ENCODE measurements around the gene ST6GALNAC6. TPM values are rescaled to one million over a fixed set of nuclear protein-coding genes. Genes with fewer than 3 reads are reported as not detected.

The ST6GALNAC6 gene
- total and polyA plus RNA-seq, 10 of the 15 experiments (the other 5 are each of a cell fraction or from before 2014, with no cell fraction given) = 0.40 to 27.0 (median 16.8) TPM

GRCh38 chr9:127937056-127937387 lies 37.6 kb upstream of the ST6GALNAC6 start (continued):
- TF ChIP-seq MTA2 (IDR thresholded peaks at IDR 0.05; ENCODE audit: low read depth) = no peak
- no peak for TF ChIP-seq IRF4 (IDR thresholded peaks at IDR 0.05; ENCODE audit: low read depth, low read length)
- no peak for TF ChIP-seq POLR2AphosphoS5 (IDR thresholded peaks at IDR 0.05; ENCODE audit: low read length)

GRCh38 chr9:127936347-127936852 lies 37.0 kb upstream of the ST6GALNAC6 start:
- H3K4me2 ChIP-seq (ENCODE audit: control insufficient read depth, insufficient read depth) = peak overlapping the region; percentile 95
- no peak overlapping the region for H3K27ac ChIP-seq (ENCODE audit: control insufficient read depth, insufficient read depth)
- H3K4me1 ChIP-seq (ENCODE audit: control insufficient read depth, insufficient read depth, low read length) = peaks cover 9% of the 10 kb centered on the region
- no peaks in the 10 kb centered on the region for H3K9me3 ChIP-seq (replicated peaks; ENCODE audit: control insufficient read depth, insufficient read depth, low read length)
- POLR2A ChIA-PET = interaction anchor here (1.1 to 1.4 kb wide), 2 partner anchors 98 to 179 kb away, joined by 3 to 4 read pairs; no protein-coding TSS in a partner anchor
- CTCF ChIA-PET = interaction anchor here (1.1 to 2.1 kb wide), 4 partner anchors 15 to 202 kb away, joined by 3 to 5 read pairs (median 4); partner anchors contain the start of gene TOR2A
- H3K27me3 ChIP-seq (replicated peaks in 1 of 2; ENCODE audit: control insufficient read depth in 2 of 2, insufficient read depth in 2 of 2, low read length in 1 of 2) = no peaks in the 10 kb centered on the region
- SMC1A ChIA-PET (ENCODE audit: uncharacterized antibody, unreplicated experiment) = no interaction called here
- H2AFZ ChIP-seq (ENCODE audit: control insufficient read depth, low read depth, low read length) = no peak overlapping the region
- intact Hi-C loops (cut with micrococcal nuclease; ENCODE audit: unreplicated experiment) (no loop called here), in situ Hi-C loops (cut with MboI) (no loop called here)
- RAD21 ChIA-PET (ENCODE audit: unreplicated experiment) = interaction anchor here (1.7 kb wide), 1 partner anchor 202 kb away, joined by 4 read pairs; the partner anchor contains the start of gene TOR2A
- WGBS (ENCODE audit: insufficient coverage, insufficient replicate concordance, low lambda C conversion rate, missing lambda C conversion rate) = 61% methylated on average over 14 of the region's 14 CpGs
- DNase-seq (ENCODE audit: low read depth, low spot score) (no peak), FAIRE-seq (no peak), ATAC-seq (no peak)
- peaks cover 22% of the 10 kb centered on the region for H3K79me2 ChIP-seq (ENCODE audit: control insufficient read depth, insufficient read depth, low read length)
- no TSS peak for BruUV-seq (replicated peaks)
- no peak for TF ChIP-seq KLF5 (IDR thresholded peaks at IDR 0.05; ENCODE audit: partially characterized antibody)
- TF ChIP-seq MEF2B (IDR thresholded peaks at IDR 0.05; ENCODE audit: partially characterized antibody, poor library complexity, severe bottlenecking) = no peak
- peak; percentile 77 for TF ChIP-seq MLLT1 (IDR thresholded peaks at IDR 0.05)
- peak overlapping the region; percentile 95 for H3K4me3 ChIP-seq
- no peaks in the 10 kb centered on the region for H4K20me1 ChIP-seq (ENCODE audit: control insufficient read depth, insufficient read depth)
- peaks cover 0 to 2% of the 10 kb centered on the region in 2 experiments; a peak in 2 of 4 replicates for H3K36me3 ChIP-seq (ENCODE audit: control insufficient read depth in 2 of 2, insufficient read depth in 2 of 2, low read length in 1 of 2)
- peak overlapping the region; percentile 92 for H3K9ac ChIP-seq (ENCODE audit: control insufficient read depth, insufficient read depth, low read length)

All from GM12878 (cell line).